ENCODE data around the gene ENTPD3.

ENTPD3 gene

GRCh38 chr3:40427045-40427669 is 40.2 kb downstream of the ENTPD3 start:
- Histone ChIP-seq H3K36me3 (replicated peaks) (no peaks in the 10 kb centered on the region), H3K4me3 (ENCODE audit: low read depth, low read length) (no peak overlapping the region), H3K27me3 (replicated peaks) (no peaks in the 10 kb centered on the region), H3K27ac (no peak overlapping the region)
- in situ Hi-C loops (cut with HindIII; ENCODE audit: low pct_ligation_motif_present, low sequenced_read_pairs) = no loop called here
- no peak for TF ChIP-seq CTCF (IDR thresholded peaks at IDR 0.05; ENCODE audit: low read depth, low read length, missing control alignments)
- no peak for DNase-seq

GRCh38 chr3:40432793-40433192 is 45.8 kb downstream of the ENTPD3 start:
- no peak overlapping the region for H3K27ac ChIP-seq
- H3K4me3 ChIP-seq (ENCODE audit: low read depth, low read length) = no peak overlapping the region
- in situ Hi-C loops (cut with HindIII; ENCODE audit: low pct_ligation_motif_present, low sequenced_read_pairs) = no loop called here
- H3K27me3 ChIP-seq (replicated peaks) = no peaks in the 10 kb centered on the region
- no peaks in the 10 kb centered on the region for H3K36me3 ChIP-seq (replicated peaks)
- no peak for TF ChIP-seq CTCF (IDR thresholded peaks at IDR 0.05; ENCODE audit: low read depth, low read length, missing control alignments)
- DNase-seq = no peak

- Histone ChIP-seq H3K36me3 (replicated peaks) (no peaks in the 10 kb centered on the region), H3K27me3 (replicated peaks) (no peaks in the 10 kb centered on the region), H3K27ac (no peak overlapping the region), H3K4me3 (ENCODE audit: low read depth, low read length) (no peak overlapping the region)
- no peak for TF ChIP-seq CTCF (IDR thresholded peaks at IDR 0.05; ENCODE audit: low read depth, low read length, missing control alignments)
- DNase-seq = no peak
- in situ Hi-C loops (cut with HindIII; ENCODE audit: low pct_ligation_motif_present, low sequenced_read_pairs) = no loop called here
Measured at GRCh38 chr3:40437889-40438288, 50.9 kb downstream of the ENTPD3 start.

- no peak for TF ChIP-seq CTCF (IDR thresholded peaks at IDR 0.05; ENCODE audit: low read depth, low read length, missing control alignments)
- DNase-seq = no peak
Measured at GRCh38 chr3:40445062-40445461, 58.1 kb downstream of the ENTPD3 start.

GRCh38 chr3:40445880-40446279 is 58.9 kb downstream of the ENTPD3 start:
- DNase-seq = no peak
- H3K27me3 ChIP-seq (replicated peaks) = no peaks in the 10 kb centered on the region
- H3K36me3 ChIP-seq (replicated peaks) = no peaks in the 10 kb centered on the region
- H3K4me3 ChIP-seq (ENCODE audit: low read depth, low read length) = no peak overlapping the region
- no peak overlapping the region for H3K27ac ChIP-seq
- TF ChIP-seq CTCF (IDR thresholded peaks at IDR 0.05; ENCODE audit: low read depth, low read length, missing control alignments) = no peak
- in situ Hi-C loops (cut with HindIII; ENCODE audit: low pct_ligation_motif_present, low sequenced_read_pairs) = no loop called here

More at GRCh38 chr3:40445062-40445461, 58.1 kb downstream of the ENTPD3 start:
- Histone ChIP-seq H3K36me3 (replicated peaks) (no peaks in the 10 kb centered on the region), H3K4me3 (ENCODE audit: low read depth, low read length) (no peak overlapping the region), H3K27me3 (replicated peaks) (no peaks in the 10 kb centered on the region), H3K27ac (no peak overlapping the region)
- in situ Hi-C loops (cut with HindIII; ENCODE audit: low pct_ligation_motif_present, low sequenced_read_pairs) = no loop called here

- no peak for TF ChIP-seq CTCF (IDR thresholded peaks at IDR 0.05; ENCODE audit: low read depth, low read length, missing control alignments)
Measured at GRCh38 chr3:40450438-40450837, 63.5 kb downstream of the ENTPD3 start.

More at GRCh38 chr3:40450438-40450837, 63.5 kb downstream of the ENTPD3 start:
- no peak overlapping the region for H3K4me3 ChIP-seq (ENCODE audit: low read depth, low read length)
- DNase-seq = no peak
- H3K27me3 ChIP-seq (replicated peaks) = no peaks in the 10 kb centered on the region
- in situ Hi-C loops (cut with HindIII; ENCODE audit: low pct_ligation_motif_present, low sequenced_read_pairs) = no loop called here
- no peaks in the 10 kb centered on the region for H3K36me3 ChIP-seq (replicated peaks)
- H3K27ac ChIP-seq = no peak overlapping the region

Data from brain microvascular endothelial cell (primary cell).